ENCODE data around the gene PIAS3.
"Not testable (repeated sequence)": the region's sequence is repeated elsewhere in the genome, so short reads cannot be mapped to it uniquely, and the experiment has no call there.

The PIAS3 gene

GRCh38 chr1:145874646-145875045, 15.8 kb upstream of the PIAS3 start:
- DNase-seq (ENCODE audit: low spot score): no peak

DNA sequence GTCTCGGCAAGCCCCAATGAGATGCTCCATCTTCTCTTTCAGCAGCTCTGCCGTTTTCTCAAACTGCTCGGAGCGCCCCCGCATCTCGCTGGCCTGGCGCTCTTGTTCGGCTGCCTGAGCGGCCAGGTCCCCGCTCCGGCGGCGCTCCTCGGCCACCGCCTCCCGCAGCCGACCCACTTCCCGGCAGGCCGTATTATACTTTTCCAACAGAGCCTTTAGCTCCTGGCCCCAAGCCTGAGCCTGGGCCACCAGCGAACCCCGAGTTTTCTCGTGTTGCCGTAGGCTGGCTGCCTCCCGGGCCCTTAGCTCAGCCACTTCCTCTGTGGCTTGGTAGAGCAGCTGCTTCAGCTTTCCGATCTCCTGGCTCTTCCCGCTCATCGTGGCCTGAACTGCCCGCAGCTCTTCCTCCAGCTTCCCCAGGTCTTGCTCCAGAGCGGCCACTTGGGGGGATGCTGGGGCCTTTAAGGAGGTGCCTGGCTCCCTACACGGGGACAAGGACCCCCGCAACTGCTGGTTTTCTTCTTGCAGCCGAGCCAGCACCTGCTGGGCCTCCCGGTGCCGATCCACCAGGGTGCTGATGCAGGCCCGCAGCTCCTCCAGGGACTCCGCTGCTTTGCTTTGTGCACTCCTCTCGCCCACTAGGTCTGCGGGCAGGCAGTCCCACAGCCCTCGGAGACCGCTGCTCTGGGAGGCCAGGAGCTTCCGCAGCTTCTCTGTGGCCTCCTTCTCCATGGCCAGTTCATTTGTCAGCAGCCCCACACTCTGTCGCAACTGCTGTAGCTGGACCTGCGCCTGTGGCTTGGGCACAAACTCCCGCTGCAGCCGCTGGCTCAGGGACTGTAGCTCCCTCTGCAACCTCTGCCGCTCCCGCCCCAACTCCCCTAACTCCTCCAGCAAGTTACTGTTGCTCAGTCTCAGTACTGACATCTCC, 13.4 kb upstream of the PIAS3 start:
- DNase-seq (ENCODE audit: low spot score): peak; percentile 72

DNA sequence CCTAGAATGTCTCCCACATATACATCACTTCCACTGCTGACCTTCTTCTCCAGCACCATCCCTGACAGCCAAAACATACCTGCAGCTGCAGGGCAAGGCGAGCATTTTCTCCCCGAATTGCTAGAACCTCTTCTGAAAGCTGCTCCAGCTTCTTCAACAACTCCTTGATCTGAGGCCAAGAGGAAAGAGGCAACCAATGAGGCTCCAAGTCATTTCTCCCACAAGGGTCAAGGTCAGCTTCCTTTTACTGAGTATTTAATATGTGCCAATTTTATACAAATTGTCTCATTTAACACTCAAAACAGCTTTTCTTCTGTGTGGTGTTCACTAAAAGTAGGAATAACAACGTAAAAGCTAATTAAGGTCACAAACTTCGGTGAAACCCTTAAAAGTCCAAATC, 9.4 kb upstream of the PIAS3 start:
- no peak for DNase-seq (ENCODE audit: low spot score)

DNA sequence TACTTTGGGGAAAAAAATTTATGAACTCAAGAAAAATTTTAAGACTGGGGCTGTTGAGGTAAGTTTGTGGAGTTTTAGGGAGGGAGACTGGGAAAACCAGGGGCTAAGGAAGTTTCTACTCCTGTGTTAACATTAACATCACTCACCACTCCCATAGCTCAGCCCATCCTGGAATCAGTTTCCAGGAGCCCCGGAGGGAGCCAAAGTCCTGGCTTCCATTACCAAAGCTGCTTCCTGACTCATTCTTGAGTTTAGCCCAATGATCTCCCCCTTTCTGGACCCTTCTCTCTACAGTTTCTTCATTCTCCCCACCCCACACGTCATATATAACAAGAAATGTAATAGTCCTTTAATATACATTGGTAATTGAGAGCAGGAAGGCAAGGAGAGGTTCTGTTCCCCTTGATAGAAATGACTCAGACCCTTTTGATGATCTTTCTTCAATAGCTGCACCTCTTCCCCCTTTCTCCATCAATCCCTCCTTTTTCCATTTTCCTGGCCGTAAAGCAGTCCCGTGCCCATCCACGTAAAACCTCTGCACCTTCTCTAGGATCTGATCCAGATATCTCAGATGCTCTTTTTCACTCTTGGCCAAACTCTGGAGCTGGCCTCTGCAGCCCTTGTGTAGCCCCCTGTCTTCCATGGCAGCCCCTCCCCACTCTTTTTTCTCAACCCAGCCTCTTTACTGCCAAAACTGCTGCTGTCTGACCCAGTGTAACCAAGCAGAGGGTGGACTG, 4.6 kb upstream of the PIAS3 start:
- DNase-seq (ENCODE audit: low spot score): no peak

GRCh38 chr1:145859491-145860023, 676 bp upstream of the PIAS3 start:
- peak; percentile 98 for DNase-seq (ENCODE audit: low spot score)

DNA sequence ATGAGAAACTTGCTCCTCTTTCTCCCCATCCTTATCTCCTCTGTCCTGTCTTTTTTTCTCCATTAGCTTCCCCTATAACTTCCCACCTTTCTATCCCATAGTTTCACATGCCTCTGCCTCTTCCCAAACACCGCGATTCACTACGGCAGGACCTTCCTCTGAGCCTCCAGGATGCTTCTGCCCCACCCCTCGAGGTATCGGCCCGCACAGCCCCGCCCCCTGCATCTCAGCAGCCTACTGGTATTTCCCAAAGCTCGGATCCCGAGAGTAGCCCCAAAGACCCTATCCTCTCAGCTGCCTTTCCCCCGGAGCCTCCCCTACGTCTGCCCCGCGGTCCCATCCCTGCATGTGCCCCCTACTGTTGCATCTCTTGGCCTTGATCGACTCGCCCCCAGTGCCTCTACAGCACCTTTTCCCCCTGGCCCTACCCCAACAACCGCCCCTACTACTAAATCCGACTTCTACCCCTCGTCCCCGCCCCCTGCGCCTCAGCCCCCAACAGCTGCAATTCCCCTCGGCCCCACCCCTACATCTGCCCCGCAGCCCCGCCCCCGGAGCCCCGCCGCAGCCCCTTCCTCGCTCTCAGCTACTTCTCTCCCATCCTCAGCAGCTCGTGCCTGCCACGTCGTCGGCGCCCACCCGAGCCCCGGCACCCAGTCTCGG, 512 bp downstream of the PIAS3 start:
- peak; percentile 75 for DNase-seq (ENCODE audit: low spot score)

DNA sequence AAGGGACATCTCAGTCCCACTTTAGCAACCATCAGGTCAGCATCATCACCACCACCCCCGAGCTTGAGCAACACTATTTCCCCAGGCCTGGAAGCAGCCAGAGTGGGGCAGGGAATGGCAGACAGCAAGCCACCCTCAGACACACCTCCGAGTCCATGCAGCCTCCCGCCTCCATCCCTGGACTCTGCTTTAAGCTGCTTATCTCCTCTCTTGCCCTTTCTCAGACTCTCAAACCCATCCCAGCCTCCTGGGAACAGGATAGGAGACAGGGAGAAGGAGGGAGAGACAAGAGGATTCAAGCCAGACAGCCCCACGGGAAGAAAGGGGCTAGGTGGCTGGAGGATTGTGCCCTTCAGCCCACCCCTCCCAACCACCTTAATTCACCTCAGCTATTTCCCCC, 1.7 kb downstream of the PIAS3 start:
- no peak for DNase-seq (ENCODE audit: low spot score)

DNA sequence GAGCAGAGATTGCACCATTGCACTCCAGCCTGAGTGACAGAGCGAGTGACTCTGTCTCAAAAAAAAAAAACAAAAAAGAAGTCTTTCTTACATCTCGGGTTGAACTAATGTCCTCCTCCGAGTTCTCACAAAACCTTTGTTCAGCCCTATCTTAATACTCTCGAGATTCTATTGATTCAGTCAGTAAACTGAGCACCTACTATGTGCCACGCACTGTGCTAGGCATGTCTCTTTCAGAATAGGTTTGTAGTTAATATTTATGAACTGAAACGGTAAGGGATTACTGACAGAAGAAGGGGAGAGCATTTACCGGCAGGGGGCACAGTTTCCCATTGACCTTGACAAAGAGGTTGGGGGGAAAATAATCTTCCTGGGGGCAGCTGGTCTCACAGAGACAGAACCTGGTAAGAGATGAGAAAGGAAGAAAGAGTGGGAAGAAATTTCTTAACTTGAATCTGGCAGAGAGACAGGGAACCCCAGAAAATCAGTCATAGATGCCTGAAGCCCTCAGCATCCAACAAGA, 3.4 kb downstream of the PIAS3 start:
- DNase-seq (ENCODE audit: low spot score): no peak

DNA sequence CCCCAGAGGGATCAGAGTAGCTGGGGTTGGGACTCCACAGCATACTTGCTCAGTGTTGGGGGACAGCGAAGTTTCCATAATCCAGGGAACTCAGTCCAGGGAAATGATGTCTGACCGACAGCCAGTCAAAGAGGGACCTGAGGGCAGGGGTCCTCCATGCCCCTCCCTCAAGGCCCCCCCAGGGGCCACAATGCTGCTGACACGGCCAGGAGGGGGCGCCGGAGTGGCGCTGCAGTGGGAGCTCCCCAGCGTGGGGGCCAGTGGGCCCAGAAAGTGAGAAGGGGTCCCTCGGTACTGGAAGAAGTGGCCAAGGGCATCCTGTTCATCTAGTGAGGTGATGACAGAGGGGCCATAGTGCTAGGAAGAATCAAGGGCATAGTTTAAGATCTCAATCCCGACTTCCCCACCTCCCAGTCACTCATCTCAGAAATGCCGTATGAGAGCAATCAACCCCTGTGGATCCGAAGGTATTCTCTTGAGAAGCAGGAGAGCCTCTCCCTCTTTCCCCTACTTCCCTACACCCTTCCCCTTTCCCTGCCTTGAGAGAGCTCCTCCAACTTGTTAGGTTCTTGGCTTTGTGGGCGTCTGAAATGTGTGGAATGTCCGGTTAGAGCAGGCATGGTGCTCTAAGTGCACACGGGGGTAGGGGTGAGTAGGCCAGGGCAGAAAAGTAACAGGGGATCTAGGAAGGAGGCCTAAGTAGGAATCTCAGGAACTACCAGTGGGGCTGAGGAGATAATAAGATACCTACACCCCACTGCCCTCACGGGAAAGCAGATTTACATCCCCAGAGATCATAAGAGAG, 9.3 kb downstream of the PIAS3 start:
- peak; percentile 69 for DNase-seq (ENCODE audit: low spot score)

DNA sequence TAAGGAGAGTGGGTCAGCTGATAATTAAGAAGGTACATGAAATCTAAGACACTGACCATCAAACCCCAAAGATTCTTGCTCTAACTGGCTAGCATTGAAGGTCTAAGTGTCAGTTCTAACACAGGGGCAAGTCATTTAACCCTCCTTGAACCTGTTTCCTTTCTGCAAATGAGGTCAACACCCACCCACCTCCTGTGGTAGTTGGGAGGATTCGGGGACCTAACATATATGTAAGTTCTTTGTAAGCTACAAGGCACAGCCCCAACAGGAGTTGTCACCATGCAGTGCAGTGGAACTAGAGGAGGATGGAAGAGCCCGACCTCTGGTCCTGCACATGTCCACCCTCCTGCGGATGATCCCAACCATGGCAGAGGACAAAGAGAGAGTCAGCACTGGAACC, 11.1 kb downstream of the PIAS3 start:
- DNase-seq (ENCODE audit: low spot score): no peak

DNA sequence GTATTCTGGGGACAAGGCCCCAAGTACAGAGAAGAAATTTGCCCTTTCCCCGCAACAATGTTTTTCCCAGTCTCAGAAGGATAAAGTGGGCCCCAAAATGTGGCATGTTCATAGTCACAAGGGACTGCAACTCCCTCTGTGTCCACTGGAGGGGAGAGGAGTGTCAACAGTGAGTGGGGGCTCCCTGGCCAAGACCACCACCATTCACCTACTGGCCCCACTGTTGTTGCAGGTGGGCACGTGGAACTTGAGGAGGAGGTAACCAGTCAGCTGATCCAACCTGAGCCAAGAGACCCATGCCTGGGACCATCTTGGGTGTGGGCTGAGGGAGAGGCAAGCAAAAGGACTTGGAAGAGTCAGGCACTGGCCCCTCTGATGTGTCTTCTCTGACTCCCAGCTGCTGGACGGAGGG, 12.7 kb downstream of the PIAS3 start:
- peak; percentile 68 for DNase-seq (ENCODE audit: low spot score)

DNA sequence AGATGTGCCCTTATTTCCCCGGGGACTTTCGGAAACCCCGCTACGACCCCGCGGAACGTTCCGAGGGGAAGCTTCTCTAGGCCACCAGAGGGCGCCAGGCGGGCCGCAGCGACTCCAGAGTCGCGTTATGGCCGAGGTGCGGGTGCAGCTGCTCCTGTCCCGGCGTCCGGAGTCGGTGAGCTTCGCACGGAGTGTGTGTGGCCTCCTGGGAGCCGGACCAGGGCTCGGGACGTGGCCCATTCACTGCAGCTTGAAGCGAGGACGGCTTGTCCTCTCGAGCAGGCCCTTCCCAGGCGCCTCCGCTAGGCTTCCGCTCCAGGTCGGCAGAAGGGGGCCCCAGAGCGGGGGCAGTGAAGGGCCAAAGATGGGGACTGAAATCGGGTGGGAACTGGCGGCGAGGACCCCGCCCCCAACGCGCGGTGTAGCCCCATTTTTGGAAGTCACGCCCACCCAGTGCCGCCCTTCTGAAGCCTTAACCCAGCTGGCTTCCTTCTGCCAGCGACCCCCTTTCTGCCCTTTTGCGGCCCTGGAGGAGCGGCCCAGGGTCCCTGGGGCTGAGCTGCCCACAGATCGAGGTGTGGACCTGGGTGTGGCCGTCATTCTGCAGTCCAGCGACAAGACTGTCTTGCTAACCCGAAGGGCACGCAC, 13.2 kb downstream of the PIAS3 start, which contains the start of gene NUDT17:
Gene NUDT17, plus strand, starts transcription at position 117 of the 648 bp plus-strand sequence. Its CDS starts 11 bp downstream, at position 128.
- DNase-seq (ENCODE audit: low spot score): peak; percentile 94

GRCh38 chr1:145845144-145845513, 13.8 kb downstream of the PIAS3 start:
- no peak for DNase-seq (ENCODE audit: low spot score)

DNA sequence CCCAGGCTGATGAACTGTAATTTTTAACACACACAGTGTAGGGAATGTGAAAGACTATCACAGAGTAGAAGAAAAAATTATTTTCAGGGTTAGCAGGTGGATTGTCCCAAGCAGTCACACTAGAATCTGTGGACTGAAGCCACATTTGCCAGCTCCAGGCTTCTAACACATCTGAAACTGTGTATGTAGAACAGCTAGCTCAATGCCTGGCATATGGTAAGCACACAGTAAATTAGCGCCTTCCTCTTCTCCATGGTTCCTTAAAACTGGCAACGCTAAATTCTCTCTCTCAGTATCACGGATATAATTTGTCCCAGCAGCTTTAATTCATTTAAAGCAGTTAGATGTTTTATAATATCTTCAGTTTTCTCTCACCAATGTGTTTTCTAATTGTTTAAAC, 15.8 kb downstream of the PIAS3 start:
- DNase-seq (ENCODE audit: low spot score): no peak

GRCh38 chr1:145837656-145838055, 21.2 kb downstream of the PIAS3 start:
- no peak for DNase-seq (ENCODE audit: low spot score)

- DNase-seq (ENCODE audit: low spot score): not testable (repeated sequence)
Measured at GRCh38 chr1:145830810-145831209, 28.1 kb downstream of the PIAS3 start.

GRCh38 chr1:145828367-145829026, 30.4 kb downstream of the PIAS3 start:
- DNase-seq (ENCODE audit: low spot score): no peak

DNA sequence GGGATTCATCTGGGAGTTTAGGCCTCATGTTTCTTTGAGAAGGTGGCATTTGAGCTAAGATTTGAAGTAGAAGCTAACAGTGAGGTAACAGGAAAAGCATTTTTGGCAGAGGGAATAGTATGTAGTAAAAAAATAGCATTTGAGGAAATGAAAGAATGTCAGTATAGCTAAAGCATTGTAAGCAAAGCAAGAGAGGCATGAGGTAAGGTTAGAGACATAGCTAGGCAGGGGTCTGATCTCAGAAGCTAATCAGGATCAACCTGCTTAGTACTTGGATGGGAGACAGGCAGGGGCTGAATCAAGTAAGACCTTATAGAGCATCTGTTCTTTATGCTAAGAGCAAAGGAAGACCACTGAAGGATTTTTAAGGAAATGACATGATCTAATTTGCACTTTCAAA, 30.9 kb downstream of the PIAS3 start:
- no peak for DNase-seq (ENCODE audit: low spot score)

DNA sequence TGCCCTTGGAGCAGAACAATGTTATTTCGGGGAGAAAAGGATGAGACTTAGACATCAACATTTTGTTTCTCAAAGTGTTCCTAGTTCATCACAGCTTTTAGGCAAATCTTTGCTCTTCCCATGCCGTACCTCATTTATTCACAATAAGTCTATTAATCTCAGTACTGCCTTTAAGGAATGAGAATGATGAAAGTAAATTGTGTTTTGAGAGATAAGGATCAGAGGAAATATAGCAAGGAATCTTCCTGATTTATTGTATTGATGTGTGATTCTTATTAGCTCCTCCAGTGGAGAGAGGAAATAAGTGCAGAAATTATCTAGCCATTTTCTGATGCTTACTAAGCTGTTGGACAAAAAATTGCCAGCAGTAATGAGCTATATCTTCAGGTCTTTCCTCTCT, 32.9 kb downstream of the PIAS3 start:
- DNase-seq (ENCODE audit: low spot score): no peak

- DNase-seq (ENCODE audit: low spot score): no peak
Measured at GRCh38 chr1:145824499-145824842, 34.4 kb downstream of the PIAS3 start.
